Measurements from ENCODE around the gene KDM5C. TPM values are rescaled to one million over a fixed set of nuclear protein-coding genes. Genes with fewer than 3 reads are reported as not detected.

The KDM5C gene
- total and polyA plus RNA-seq, 2 experiments from 2014 or later: 83.0 to 185 TPM

GRCh38 chrX:53254570-53255461, 29.8 kb upstream of the KDM5C start:
- Histone ChIP-seq H3K4me3 (no peak overlapping the region), H3K27me3 (no peaks in the 10 kb centered on the region)
- no peak for TF ChIP-seq CTCF (IDR thresholded peaks at IDR 0.05; ENCODE audit: low read depth, low read length)

GRCh38 chrX:53253293-53254020, 28.4 kb upstream of the KDM5C start:
- no peak for TF ChIP-seq CTCF (IDR thresholded peaks at IDR 0.05; ENCODE audit: low read depth, low read length)
- no peak for DNase-seq (ENCODE audit: low read depth in 1 of 2, low spot score in 1 of 2)
- Histone ChIP-seq H3K4me3 (no peak overlapping the region), H3K4me1 (ENCODE audit: low read depth) (no peaks in the 10 kb centered on the region), H3K36me3 (no peaks in the 10 kb centered on the region), H3K27me3 (no peaks in the 10 kb centered on the region), H3K9me3 (ENCODE audit: low read depth) (no peaks in the 10 kb centered on the region), H3K27ac (no peak overlapping the region)

More at GRCh38 chrX:53254570-53255461, 29.8 kb upstream of the KDM5C start:
- no peak overlapping the region for H3K27ac ChIP-seq
- DNase-seq (ENCODE audit: low read depth in 1 of 2, low spot score in 1 of 2): no peak
- no peaks in the 10 kb centered on the region for H3K36me3 ChIP-seq
- H3K4me1 ChIP-seq (ENCODE audit: low read depth): no peaks in the 10 kb centered on the region
- no peaks in the 10 kb centered on the region for H3K9me3 ChIP-seq (ENCODE audit: low read depth)

- H3K9me3 ChIP-seq (ENCODE audit: low read depth): no peaks in the 10 kb centered on the region
- H3K4me3 ChIP-seq: no peak overlapping the region
- H3K4me1 ChIP-seq (ENCODE audit: low read depth): no peaks in the 10 kb centered on the region
- DNase-seq (ENCODE audit: low read depth in 1 of 2, low spot score in 1 of 2): peak in 1 of 2 donors; percentile 35
- H3K36me3 ChIP-seq: no peaks in the 10 kb centered on the region
- no peak overlapping the region for H3K27ac ChIP-seq
- H3K27me3 ChIP-seq: no peaks in the 10 kb centered on the region
- no peak for TF ChIP-seq CTCF (IDR thresholded peaks at IDR 0.05; ENCODE audit: low read depth, low read length)
These were observed 26.3 kb upstream of the KDM5C start for GRCh38 chrX:53251307-53251706.

- Histone ChIP-seq H3K4me3 (no peak overlapping the region), H3K4me1 (ENCODE audit: low read depth) (no peaks in the 10 kb centered on the region), H3K27ac (no peak overlapping the region), H3K27me3 (no peaks in the 10 kb centered on the region), H3K36me3 (no peaks in the 10 kb centered on the region), H3K9me3 (ENCODE audit: low read depth) (no peaks in the 10 kb centered on the region)
- TF ChIP-seq CTCF (IDR thresholded peaks at IDR 0.05; ENCODE audit: low read depth, low read length): no peak
- DNase-seq (ENCODE audit: low read depth in 1 of 2, low spot score in 1 of 2): no peak
These were observed 25.5 kb upstream of the KDM5C start for GRCh38 chrX:53250556-53250955.

- peak in 1 of 2 donors; percentile 12 for DNase-seq (ENCODE audit: low read depth in 1 of 2, low spot score in 1 of 2)
- H3K36me3 ChIP-seq: no peaks in the 10 kb centered on the region
- no peaks in the 10 kb centered on the region for H3K27me3 ChIP-seq
- no peak for TF ChIP-seq CTCF (IDR thresholded peaks at IDR 0.05; ENCODE audit: low read depth, low read length)
- no peak overlapping the region for H3K27ac ChIP-seq
- H3K9me3 ChIP-seq (ENCODE audit: low read depth): no peaks in the 10 kb centered on the region
- no peak overlapping the region for H3K4me3 ChIP-seq
- H3K4me1 ChIP-seq (ENCODE audit: low read depth): no peaks in the 10 kb centered on the region
These were observed 24.5 kb upstream of the KDM5C start for GRCh38 chrX:53249408-53250042.

Data from cardiac muscle cell (in vitro differentiated cells and primary cell).